Esophagus squamous epithelium (tissue), 5 donors: Measurements from ENCODE around the gene CFAP57. TPM values are rescaled to one million over a fixed set of nuclear protein-coding genes. Genes with fewer than 3 reads are reported as not detected.
A peak's percentile ranks its signal among the peaks of the same experiment; 100 is the strongest.

ENCODE experiments used
- DNase-seq: peaks from one replicate; lab custom pipeline; 2025; lab: John Stamatoyannopoulos, UW
- H3K27ac ChIP-seq, 4 donors: fragments of 200-600 bp; sonication (generic); one replicate each; pipeline ENCODE4 v1.5.1; 2016 to 2019; ENCODE audit warnings: mild to moderate bottlenecking in 1 of 4
- H3K27me3 ChIP-seq, 4 donors: fragments of 200-600 bp; sonication (generic); 1 replicate in 3 of 4; 2 replicates in 1 of 4; pipeline versions ENCODE4 v1.5.1 to v1.6.0; 2017 to 2021; ENCODE audit warnings: antibody characterized with exemption in 1 of 4
- H3K36me3 ChIP-seq, 3 donors: fragments of 200-600 bp; sonication (generic); one replicate each; pipeline ENCODE4 v1.5.1; 2016 to 2019
- H3K4me1 ChIP-seq, 3 donors: fragments of 200-600 bp; sonication (generic); one replicate each; pipeline ENCODE4 v1.5.1; 2017 to 2019
- H3K4me3 ChIP-seq, 4 donors: fragments of 200-600 bp; sonication (generic); 1 replicate in 3 of 4; 2 replicates in 1 of 4; pipeline ENCODE4 v1.5.1; 2016 to 2019; ENCODE audit warnings: mild to moderate bottlenecking in 2 of 4, moderate library complexity in 1 of 4
- H3K9me3 ChIP-seq, 3 donors: fragments of 200-600 bp; sonication (generic); one replicate each; pipeline ENCODE4 v1.5.1; 2016 to 2019
- CTCF ChIP-seq, 6 experiments: fragments of 450-650 bp in 4 of 6; fragments of 200-600 bp in 2 of 6; sonication (generic) in 2 of 6; IDR thresholded peaks; one replicate each; pipeline ENCODE4 v1.5.1; 2016 to 2019; ENCODE audit warnings: antibody characterized with exemption in 6 of 6, mild to moderate bottlenecking in 4 of 6, moderate library complexity in 4 of 6
- POLR2A ChIP-seq, 4 donors: fragments of 450-650 bp; IDR thresholded peaks; one replicate each; pipeline ENCODE4 v1.6.1; 2017; ENCODE audit warnings: antibody characterized with exemption in 4 of 4, mild to moderate bottlenecking in 4 of 4, moderate library complexity in 3 of 4
- WGBS, 2 donors: methylation state at CpG; one replicate each; pipeline ENCODE4 v1.1.5; 2018; 5-methylcytosine and 5-hydroxymethylcytosine counted together
- intact Hi-C: fragments of 100-400 bp; cut with DNase I; formaldehyde crosslinking; loops from one replicate; pipeline ENCODE4 v1.15.0; 2022
- total RNA-seq, 4 donors: library from RNA; depleted of rRNA; stranded (reverse); fragments of >200 nt; gene quantifications; one replicate each; pipeline ENCODE4 v1.1.0, GENCODE V29; 2016
- donor health status: DM: yes; HTN: yes; CAD: no.

Gene CFAP57
- total RNA-seq, 4 donors from 2014 or later, result not detected

- intact Hi-C loops, result no loop called here
- Histone ChIP-seq H3K27me3 (peaks cover 0 to 19% (median 0%) of the 10 kb centered on the region in 4 donors), H3K4me1 (peaks cover 0 to 22% (median 6%) of the 10 kb centered on the region in 3 donors), H3K27ac (peak overlapping the region; percentile 24 to 83 (median 78)), H3K4me3 (peak overlapping the region; percentile 84 to 96 (median 90)), H3K36me3 (peaks cover 8 to 45% (median 12%) of the 10 kb centered on the region in 3 donors), H3K9me3 (no peaks in the 10 kb centered on the region)
- no peak for TF ChIP-seq POLR2A (IDR thresholded peaks at IDR 0.05)
- no peak for TF ChIP-seq CTCF (IDR thresholded peaks at IDR 0.05)
- 18 to 32% methylated on average over 10 to 13 of the region's 17 CpGs for WGBS, 2 donors
- DNase-seq, result no peak
Measured at GRCh38 chr1:43171312-43171875, 736 bp upstream of the CFAP57 start.

- Histone ChIP-seq H3K27me3 (peaks cover 0 to 31% (median 0%) of the 10 kb centered on the region in 4 donors), H3K4me1 (peaks cover 0 to 22% (median 6%) of the 10 kb centered on the region in 3 donors), H3K36me3 (peaks cover 0 to 33% (median 6%) of the 10 kb centered on the region in 3 donors), H3K4me3 (peak overlapping the region; percentile 84 to 96 (median 90)), H3K27ac (peak overlapping the region; percentile 24 to 83 (median 78)), H3K9me3 (no peaks in the 10 kb centered on the region)
- peak; percentile 73 for DNase-seq
- intact Hi-C loops, result no loop called here
- no peak for TF ChIP-seq CTCF (IDR thresholded peaks at IDR 0.05)
- no peak for TF ChIP-seq POLR2A (IDR thresholded peaks at IDR 0.05)
- WGBS, 2 donors, result 1 to 3% methylated on average over 16 to 17 of the region's 20 CpGs
Measured at GRCh38 chr1:43172527-43172972, 420 bp downstream of the CFAP57 start.

- Histone ChIP-seq H3K9me3 (no peaks in the 10 kb centered on the region), H3K27ac (no peak overlapping the region), H3K4me3 (no peak overlapping the region), H3K4me1 (peaks cover 0 to 22% (median 6%) of the 10 kb centered on the region in 3 donors), H3K36me3 (peaks cover 0 to 10% (median under 1%) of the 10 kb centered on the region in 3 donors), H3K27me3 (peaks cover 0 to 34% (median 0%) of the 10 kb centered on the region in 4 donors)
- 76% methylated on average over 2 of the region's 2 CpGs for WGBS, 2 donors
- no peak for TF ChIP-seq POLR2A (IDR thresholded peaks at IDR 0.05)
- TF ChIP-seq CTCF (IDR thresholded peaks at IDR 0.05), result no peak
- no peak for DNase-seq
- intact Hi-C loops, result no loop called here
Measured at GRCh38 chr1:43174873-43175272, 2.7 kb downstream of the CFAP57 start.

- intact Hi-C loops, result no loop called here
- WGBS, 2 donors, result 0 to 100% methylated on average over 1 of the region's 4 CpGs
- Histone ChIP-seq H3K27ac (no peak overlapping the region), H3K4me3 (no peak overlapping the region), H3K9me3 (no peaks in the 10 kb centered on the region), H3K4me1 (peaks cover 0 to 3% (median 0%) of the 10 kb centered on the region in 3 donors), H3K36me3 (no peaks in the 10 kb centered on the region), H3K27me3 (peaks cover 0 to 34% (median 0%) of the 10 kb centered on the region in 4 donors)
- no peak for DNase-seq
- no peak for TF ChIP-seq CTCF (IDR thresholded peaks at IDR 0.05)
Measured at GRCh38 chr1:43177691-43178090, 5.6 kb downstream of the CFAP57 start.

GRCh38 chr1:43184388-43184787, 12.3 kb downstream of the CFAP57 start:
- no peaks in the 10 kb centered on the region for H3K36me3 ChIP-seq
- 92 to 94% methylated on average over 3 of the region's 3 CpGs for WGBS, 2 donors
- H3K9me3 ChIP-seq, result no peaks in the 10 kb centered on the region
- H3K27me3 ChIP-seq, result no peaks in the 10 kb centered on the region
- DNase-seq, result no peak
- no peak overlapping the region for H3K27ac ChIP-seq
- no peak overlapping the region for H3K4me3 ChIP-seq
- intact Hi-C loops, result no loop called here
- no peaks in the 10 kb centered on the region for H3K4me1 ChIP-seq
- no peak for TF ChIP-seq POLR2A (IDR thresholded peaks at IDR 0.05)
- TF ChIP-seq CTCF (IDR thresholded peaks at IDR 0.05), result no peak
